ENCODE data around the gene NUP107. TPM values are rescaled to one million over a fixed set of nuclear protein-coding genes. Genes with fewer than 3 reads are reported as not detected.

Gene NUP107
- total and polyA plus RNA-seq, 2 donors (not counting 1 experiment from before 2014, with no cell fraction given): 23.2 to 77.3 TPM

GRCh38 chr12:68785823-68786222 lies 99.0 kb downstream of the NUP107 start:
- no peak overlapping the region for H3K27ac Mint-ChIP-seq
- intact Hi-C loops (cut with micrococcal nuclease): no loop called here
- Histone ChIP-seq H3K4me2 (replicated peaks; ENCODE audit: low read depth, low read length, poor library complexity, severe bottlenecking) (no peak overlapping the region), H3K4me3 (ENCODE audit: control extremely low read depth in 1 of 5, extremely low read depth in 1 of 5, insufficient read depth in 1 of 5, low read depth in 2 of 5, low read length in 4 of 5) (no peak overlapping the region), H3K79me2 (ENCODE audit: control insufficient read depth, insufficient read depth, low read length) (no peaks in the 10 kb centered on the region), H3K36me3 (replicated peaks in 1 of 2; ENCODE audit: control extremely low read depth in 1 of 2, control insufficient read depth in 1 of 2, extremely low read depth in 1 of 2, insufficient read depth in 2 of 2, low read length in 1 of 2) (no peaks in the 10 kb centered on the region), H3K9ac (ENCODE audit: low read length) (no peak overlapping the region), H3K27ac (ENCODE audit: low read length in 2 of 2) (no peak overlapping the region), H3K27me3 (replicated peaks in 1 of 4; ENCODE audit: control extremely low read depth in 1 of 4, control insufficient read depth in 3 of 4, insufficient read depth in 4 of 4, low read length in 3 of 4) (no peaks in the 10 kb centered on the region), H4K20me1 (ENCODE audit: control insufficient read depth, insufficient read depth, low read length, poor library complexity, severe bottlenecking) (no peaks in the 10 kb centered on the region), H3K9me3 (ENCODE audit: control extremely low read depth in 1 of 3, control insufficient read depth in 2 of 3, insufficient read depth in 1 of 3, low read length in 2 of 3) (no peaks in the 10 kb centered on the region), H2AFZ (ENCODE audit: insufficient read depth, low read depth, low read length, poor library complexity, severe bottlenecking) (no peak overlapping the region), H3K4me1 (ENCODE audit: control insufficient read depth in 2 of 2, insufficient read depth in 2 of 2, low read length in 2 of 2) (peaks cover 9 to 12% of the 10 kb centered on the region in 2 donors)
- no peaks in the 10 kb centered on the region for H3K9me3 Mint-ChIP-seq (ENCODE audit: insufficient read depth)
- ChIA-PET CTCF (no interaction called here), POLR2A (no interaction called here)
- WGBS (ENCODE audit: insufficient coverage): 100% methylated on average over 1 of the region's 5 CpGs
- ATAC-seq (ENCODE audit: low read depth) (no peak), DNase-seq (no peak)
- TF ChIP-seq EZH2 (IDR thresholded peaks at IDR 0.05; ENCODE audit: borderline replicate concordance, insufficient read depth, low read depth, low read length, poor library complexity, severe bottlenecking): no peak
- no peak for TF ChIP-seq CTCF (IDR thresholded peaks at IDR 0.05)
- peaks cover 15% of the 10 kb centered on the region for H3K4me1 Mint-ChIP-seq
- H3K4me3 Mint-ChIP-seq: no peak overlapping the region
- no peaks in the 10 kb centered on the region for H3K27me3 Mint-ChIP-seq

DNA sequence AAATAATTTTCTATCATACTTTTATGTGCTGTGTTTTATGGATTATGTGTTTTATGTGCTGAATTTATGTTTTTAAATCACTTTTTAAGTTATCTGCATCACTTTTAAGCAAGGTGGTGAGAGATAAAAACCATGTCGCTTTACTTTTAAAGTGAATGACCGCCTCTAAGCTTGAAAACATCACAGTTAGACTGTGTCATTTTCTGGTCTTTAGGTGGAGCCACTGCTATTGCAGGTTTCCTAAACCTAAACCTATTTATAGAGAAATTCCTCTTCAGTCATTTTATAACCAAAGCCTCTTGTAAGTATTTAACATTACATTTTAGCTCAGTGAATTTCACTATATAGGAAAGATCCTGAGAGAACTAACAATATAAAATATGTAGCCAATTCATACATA lies 100.2 kb downstream of the NUP107 start:
- peak overlapping the region; percentile 50 for H3K4me2 ChIP-seq (replicated peaks; ENCODE audit: low read depth, low read length, poor library complexity, severe bottlenecking)
- H3K4me3 Mint-ChIP-seq: no peak overlapping the region

More for the DNA sequence above, 100.2 kb downstream of the NUP107 start:
- POLR2A ChIA-PET: interaction anchor here (0.5 to 0.6 kb wide), 2 partner anchors 9 to 43 kb away, joined by 4 to 5 read pairs; no protein-coding TSS in a partner anchor
- H2AFZ ChIP-seq (ENCODE audit: insufficient read depth, low read depth, low read length, poor library complexity, severe bottlenecking): no peak overlapping the region
- no peaks in the 10 kb centered on the region for H3K9me3 Mint-ChIP-seq (ENCODE audit: insufficient read depth)
- DNase-seq (no peak), ATAC-seq (ENCODE audit: low read depth) (no peak)
- H3K79me2 ChIP-seq (ENCODE audit: control insufficient read depth, insufficient read depth, low read length): no peaks in the 10 kb centered on the region
- TF ChIP-seq EZH2 (IDR thresholded peaks at IDR 0.05; ENCODE audit: borderline replicate concordance, insufficient read depth, low read depth, low read length, poor library complexity, severe bottlenecking) (no peak), CTCF (IDR thresholded peaks at IDR 0.05) (no peak)
- no peaks in the 10 kb centered on the region for H4K20me1 ChIP-seq (ENCODE audit: control insufficient read depth, insufficient read depth, low read length, poor library complexity, severe bottlenecking)
- H3K27ac ChIP-seq (ENCODE audit: low read length in 2 of 2): no peak overlapping the region
- H3K4me3 ChIP-seq (ENCODE audit: control extremely low read depth in 1 of 5, extremely low read depth in 1 of 5, insufficient read depth in 1 of 5, low read depth in 2 of 5, low read length in 4 of 5): no peak overlapping the region
- peaks cover 9 to 12% of the 10 kb centered on the region in 2 donors for H3K4me1 ChIP-seq (ENCODE audit: control insufficient read depth in 2 of 2, insufficient read depth in 2 of 2, low read length in 2 of 2)
- intact Hi-C loops (cut with micrococcal nuclease): no loop called here
- no peak overlapping the region for H3K9ac ChIP-seq (ENCODE audit: low read length)
- CTCF ChIA-PET: no interaction called here
- peaks cover 15% of the 10 kb centered on the region for H3K4me1 Mint-ChIP-seq
- H3K27me3 Mint-ChIP-seq: no peaks in the 10 kb centered on the region
- H3K36me3 ChIP-seq (replicated peaks in 1 of 2; ENCODE audit: control extremely low read depth in 1 of 2, control insufficient read depth in 1 of 2, extremely low read depth in 1 of 2, insufficient read depth in 2 of 2, low read length in 1 of 2): no peaks in the 10 kb centered on the region
- no peak overlapping the region for H3K27ac Mint-ChIP-seq
- H3K9me3 ChIP-seq (ENCODE audit: control extremely low read depth in 1 of 3, control insufficient read depth in 2 of 3, insufficient read depth in 1 of 3, low read length in 2 of 3): no peaks in the 10 kb centered on the region
- no CpG with 5 or more reads among the region's 2 CpGs for WGBS (ENCODE audit: insufficient coverage)
- H3K27me3 ChIP-seq (replicated peaks in 1 of 4; ENCODE audit: control extremely low read depth in 1 of 4, control insufficient read depth in 3 of 4, insufficient read depth in 4 of 4, low read length in 3 of 4): no peaks in the 10 kb centered on the region
